Activated CD4-positive, alpha-beta T cell treated with anti-CD3 and anti-CD28 coated beads, Interleukin-2, amount 50 U/mL, for 48 hours (primary cell): ENCODE data around the gene SCGB1D1.
"Not testable (repeated sequence)": the region's sequence is repeated elsewhere in the genome, so short reads cannot be mapped to it uniquely, and the experiment has no call there.

Source experiments
- DNase-seq, 2 experiments: peaks; one replicate each; pipeline ENCODE4 v3.0.0-alpha.2; 2020

SCGB1D1 gene

DNA sequence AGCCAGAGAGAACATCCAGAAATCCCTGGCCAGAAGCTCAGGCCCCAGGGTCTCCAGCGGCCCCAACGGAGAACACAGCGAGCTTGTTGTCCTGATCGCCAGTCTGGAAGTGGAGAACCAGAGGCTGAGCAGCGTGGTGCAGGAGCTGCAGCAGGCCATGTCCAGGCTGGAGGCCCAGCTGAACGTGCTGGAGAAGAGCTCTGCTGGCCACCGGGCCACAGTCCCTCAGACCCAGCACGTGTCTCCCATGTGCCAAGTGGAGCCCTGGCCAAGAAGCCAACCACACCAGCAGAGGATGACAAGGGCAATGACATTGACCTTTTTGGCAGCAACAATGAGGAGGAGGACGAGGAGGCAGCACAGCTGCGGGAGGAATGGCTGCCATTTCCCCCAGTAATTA lies 20.6 kb upstream of the SCGB1D1 start:
- no peak for DNase-seq

DNA sequence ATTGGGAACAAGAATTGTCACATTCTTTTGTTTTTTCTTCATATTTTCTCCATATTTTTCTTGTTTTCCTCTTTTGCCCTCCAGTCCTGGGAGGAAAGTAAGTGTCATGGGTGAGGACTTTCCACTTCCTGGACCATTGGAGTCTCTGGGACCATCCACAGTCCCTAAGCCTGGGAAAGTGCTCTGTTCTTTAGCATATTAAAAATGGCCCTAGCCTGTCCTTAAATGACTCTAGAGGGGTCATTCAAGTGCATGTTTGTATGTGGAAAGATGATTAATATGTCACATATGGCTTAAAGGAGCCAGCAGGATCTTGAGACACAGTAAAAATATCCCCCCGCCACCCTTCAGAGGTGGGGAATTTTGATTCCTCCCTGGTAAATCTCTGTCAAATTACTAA lies 20.1 kb upstream of the SCGB1D1 start:
- DNase-seq, result no peak

DNA sequence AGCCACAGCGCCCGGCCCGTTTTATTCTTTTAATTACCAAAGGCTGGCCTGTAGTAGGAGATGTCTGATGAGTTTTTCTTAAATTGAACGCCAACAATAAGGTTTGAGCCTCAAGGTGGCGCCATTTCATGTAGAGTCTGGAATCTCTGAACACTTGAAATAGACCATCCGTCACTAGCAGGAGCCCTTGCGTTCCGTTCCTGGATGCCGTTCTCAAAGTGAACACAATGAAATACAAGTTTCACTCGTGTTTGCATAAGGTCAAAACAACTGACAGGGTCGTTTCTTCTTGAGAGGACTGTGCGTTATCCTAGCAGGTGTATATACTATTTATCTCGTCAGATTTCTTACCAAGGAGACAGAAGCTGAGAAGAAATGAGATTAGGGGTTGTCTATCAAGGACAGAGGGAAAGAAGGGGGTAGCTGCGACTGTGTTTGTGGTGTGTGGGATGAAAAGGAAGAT lies 18.7 kb upstream of the SCGB1D1 start:
- peak; percentile 80 to 85 for DNase-seq

DNA sequence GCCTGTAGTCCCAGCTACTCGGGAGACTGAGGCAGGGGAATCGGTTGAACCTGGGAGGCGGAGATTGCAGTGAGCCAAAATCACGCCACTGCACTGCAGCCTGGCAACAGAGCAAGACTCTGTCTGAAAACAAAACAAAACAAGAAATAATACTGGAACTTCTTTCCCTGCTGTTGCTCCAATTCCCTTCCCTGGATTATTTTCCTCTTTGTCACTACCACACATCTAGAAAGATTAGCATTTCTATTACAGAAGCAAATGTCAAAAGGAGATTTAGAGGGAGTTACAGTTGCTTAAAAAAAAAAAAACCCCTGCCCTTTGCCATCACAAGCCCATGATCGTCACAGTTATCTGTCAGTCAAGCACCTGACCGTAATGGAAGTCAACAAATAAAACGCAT lies 17.7 kb upstream of the SCGB1D1 start:
- DNase-seq, result no peak

DNA sequence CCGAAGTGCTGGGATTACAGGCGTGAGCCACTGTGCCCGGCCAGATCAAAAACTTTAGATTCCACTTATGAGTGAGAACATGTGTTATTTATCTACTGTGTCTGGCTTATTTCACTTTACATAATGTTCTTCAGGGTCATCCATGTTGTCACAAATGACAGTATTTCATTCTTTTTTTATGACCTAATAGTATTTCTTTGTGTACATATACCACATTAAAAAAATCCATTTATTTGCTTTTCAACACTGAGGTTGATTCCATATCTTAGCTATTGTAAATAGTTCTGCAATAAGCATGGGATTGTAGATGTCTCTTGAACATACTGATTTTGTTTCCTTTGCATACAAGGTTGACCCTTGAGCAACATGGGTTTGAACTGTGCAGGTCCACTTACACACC lies 13.2 kb upstream of the SCGB1D1 start:
- no peak for DNase-seq

DNA sequence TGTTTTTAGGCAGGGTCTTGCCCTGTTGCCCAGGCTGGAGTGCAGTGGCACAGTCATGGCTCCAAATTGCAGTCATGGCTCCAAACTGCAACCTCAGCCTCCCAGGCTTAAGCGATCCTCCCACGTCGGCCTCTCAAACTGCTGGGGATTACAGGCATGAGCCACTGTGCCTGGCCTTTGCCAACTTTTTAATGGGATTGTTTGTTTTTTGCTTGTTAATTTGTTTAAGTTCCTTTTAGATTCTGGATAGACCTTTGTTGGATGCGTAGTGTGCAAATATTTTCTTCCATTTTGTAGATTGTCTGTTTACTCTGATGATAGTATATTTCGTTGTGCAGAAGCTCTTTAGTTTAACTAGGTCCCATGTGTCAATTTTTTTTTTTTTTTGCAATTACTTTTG lies 10.0 kb upstream of the SCGB1D1 start:
- DNase-seq, result no peak

DNA sequence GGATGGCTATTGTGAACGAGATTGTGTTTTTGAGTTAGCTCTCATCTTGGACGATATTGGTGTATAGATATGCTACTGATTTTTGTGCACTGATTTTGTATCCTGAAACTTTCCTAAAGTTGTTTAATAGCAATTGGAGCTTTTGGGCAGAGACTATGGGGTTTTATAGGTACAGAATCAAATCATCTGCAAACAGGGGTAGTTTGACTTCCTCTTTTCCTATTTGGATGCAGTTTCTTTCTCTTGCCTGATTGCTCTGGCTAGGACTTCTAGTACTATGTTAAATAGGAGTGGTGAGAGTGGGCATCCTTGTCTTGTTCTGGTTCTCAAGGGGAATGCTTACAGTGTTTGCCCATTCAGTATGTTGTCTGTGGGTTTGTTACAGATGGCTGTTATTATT lies 8.9 kb upstream of the SCGB1D1 start:
- DNase-seq, result no peak

DNA sequence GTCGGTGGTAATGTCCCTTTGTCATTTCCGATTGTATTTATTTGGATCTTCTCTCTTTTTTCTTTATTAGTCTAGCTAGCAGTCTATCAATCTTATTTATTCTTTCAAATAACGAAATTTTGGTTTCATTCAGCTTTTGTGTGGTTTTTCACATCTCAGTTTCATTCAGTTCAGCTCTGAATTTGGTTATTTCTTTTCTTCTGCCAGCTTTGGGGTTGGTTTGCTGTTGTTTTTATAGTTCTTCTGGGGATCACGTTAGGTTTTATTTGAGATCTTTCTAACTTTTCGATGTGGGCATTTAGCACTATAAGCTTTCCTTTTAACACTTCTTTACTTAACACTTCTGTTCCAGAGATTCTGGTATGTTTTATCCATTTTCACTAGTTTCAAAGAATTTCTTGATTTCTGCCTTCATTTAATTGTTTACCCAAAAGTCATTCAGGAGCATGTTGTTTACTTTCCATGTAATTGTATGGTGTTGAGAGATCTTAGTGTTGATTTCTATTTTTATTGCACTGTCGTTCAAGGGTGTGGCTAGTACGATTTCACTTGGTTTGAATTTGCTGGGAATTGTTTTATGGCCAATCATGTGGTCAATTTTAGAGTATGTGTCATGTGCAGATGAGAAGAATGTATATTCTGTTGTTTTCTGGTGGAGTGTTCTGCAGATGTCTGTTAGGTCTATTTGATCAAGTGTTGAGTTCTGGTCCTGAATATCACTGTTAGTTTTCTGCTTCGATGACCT lies 7.7 kb upstream of the SCGB1D1 start:
- DNase-seq, result no peak

DNA sequence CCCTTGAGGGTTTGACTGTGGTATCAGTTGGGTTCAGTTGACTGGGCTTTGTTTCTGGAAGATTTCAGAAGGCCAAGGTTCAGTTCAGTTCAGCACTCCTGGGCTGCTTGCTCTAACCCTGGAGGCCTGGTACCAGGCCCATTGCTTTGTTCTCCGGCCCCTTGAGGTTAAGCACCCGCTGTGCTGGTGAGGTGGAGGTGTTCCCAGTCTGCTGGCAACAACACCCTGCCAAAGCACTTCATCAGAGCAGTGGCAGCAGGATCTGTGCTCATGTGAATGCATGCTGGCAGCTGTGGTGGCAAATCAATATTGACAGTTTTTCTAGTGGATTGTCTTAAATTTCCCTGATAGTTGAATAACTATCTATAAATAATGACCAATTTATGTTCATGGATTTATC lies 3.8 kb upstream of the SCGB1D1 start:
- DNase-seq, result no peak

DNA sequence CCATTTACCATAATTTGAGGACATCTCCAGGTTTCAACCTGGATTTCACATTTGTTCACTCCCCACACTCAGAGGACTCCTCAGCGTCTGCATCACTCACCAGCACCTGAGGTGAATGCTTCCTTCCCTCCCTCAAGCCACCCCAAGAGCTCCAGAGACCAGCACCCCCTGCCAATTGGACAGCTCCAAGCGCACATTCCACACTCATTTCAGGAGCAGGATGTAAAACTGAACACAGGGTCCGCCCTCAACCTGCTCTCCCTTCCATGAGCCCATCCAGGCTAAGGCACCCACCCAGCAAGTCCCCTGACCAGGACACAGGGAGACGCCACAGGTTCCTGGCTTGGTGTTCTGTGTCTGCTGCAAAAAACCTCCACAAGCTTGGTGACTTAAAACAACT lies 3.9 kb downstream of the SCGB1D1 start:
- no peak for DNase-seq

DNA sequence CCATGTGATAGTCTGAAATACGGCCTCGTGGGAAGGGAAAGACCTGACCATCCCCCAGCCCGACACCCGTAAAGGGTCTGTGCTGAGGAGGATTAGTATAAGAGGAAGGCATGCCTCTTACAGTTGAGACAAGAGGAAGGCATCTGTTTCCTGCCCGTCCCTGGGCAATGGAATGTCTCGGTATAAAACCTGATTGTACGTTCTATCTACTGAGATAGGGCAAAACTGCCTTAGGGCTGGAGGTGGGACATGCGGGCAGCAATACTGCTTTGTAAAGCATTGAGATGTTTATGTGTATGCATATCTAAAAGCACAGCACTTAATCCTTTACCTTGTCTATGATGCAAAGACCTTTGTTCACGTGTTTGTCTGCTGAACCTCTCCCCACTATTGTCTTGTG lies 5.0 kb downstream of the SCGB1D1 start:
- not testable (repeated sequence) for DNase-seq

DNA sequence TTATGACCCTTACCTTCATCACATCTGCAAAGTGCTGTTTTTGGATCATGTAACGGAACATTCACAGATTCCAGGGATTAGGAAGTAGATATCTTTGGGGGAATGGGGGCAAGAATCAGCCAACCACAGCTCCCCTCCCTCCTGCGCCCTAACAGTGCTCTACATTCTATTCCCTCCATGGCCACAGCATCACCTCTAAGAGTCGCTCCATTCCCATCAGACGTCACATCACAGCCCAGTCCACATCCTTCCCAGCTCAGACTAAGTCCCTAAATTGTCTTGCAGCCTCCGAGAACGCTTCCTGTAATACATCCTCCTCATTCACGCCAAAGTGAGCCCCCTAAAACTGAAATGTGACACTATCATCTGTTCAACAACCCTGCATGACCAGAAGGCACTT lies 5.9 kb downstream of the SCGB1D1 start:
- no peak for DNase-seq

DNA sequence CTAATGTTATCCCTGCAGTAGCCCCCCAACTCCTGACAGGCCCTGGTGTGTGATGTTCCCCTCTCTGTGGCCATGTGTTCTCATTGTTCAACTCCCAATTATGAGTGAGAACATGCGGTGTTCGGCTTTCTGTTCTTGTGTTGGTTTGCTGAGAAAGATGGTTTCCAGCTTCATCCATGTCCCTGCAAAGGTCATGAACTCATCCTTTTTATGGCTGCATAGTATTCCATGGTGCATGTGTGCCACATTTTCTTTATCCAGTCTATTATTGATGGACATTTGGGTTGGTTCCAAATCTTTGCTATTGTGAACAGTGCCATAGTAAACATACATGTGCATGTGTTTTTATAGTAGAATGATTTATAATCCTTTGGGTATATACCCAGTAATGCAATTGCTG lies 7.4 kb downstream of the SCGB1D1 start:
- not testable (repeated sequence) for DNase-seq

DNA sequence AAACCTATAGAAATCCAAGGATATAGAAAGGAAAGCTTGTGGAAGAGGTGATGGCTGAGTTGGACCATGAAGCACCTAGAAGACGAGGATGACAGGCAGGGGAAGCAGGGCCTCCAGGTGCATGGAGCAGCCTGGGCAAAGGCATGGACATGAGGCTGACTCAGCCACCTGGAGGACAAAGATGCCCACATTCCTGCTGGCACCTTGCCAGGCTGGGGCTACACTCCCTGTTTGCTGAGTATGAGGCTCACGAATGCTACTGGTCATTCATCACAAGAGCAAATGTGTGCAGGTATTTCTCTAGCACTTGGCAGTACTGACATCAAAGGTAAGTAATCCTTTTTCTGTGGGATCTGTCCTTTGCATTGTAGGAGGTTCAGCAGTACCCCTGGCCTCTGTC lies 11.4 kb downstream of the SCGB1D1 start:
- no peak for DNase-seq

DNA sequence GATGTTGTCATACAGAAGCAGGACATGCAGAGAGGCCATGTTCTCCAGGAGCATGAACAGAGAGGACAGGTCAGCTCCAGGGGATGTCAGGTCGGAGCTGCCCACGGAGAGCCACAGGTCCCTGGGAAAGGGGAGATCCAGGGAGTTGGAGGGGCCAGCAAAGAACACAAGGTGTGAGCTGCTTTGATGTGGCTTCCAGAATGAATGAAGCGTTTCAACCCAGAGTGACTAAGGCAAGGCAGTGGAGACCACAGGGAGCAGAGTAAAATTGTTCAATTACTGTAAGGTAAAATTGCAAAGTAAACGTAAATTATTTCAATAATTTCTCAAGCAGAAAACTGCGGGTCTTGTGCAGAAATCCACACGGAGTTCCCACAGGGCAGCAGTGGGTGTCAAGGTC lies 12.9 kb downstream of the SCGB1D1 start:
- DNase-seq, result no peak

DNA sequence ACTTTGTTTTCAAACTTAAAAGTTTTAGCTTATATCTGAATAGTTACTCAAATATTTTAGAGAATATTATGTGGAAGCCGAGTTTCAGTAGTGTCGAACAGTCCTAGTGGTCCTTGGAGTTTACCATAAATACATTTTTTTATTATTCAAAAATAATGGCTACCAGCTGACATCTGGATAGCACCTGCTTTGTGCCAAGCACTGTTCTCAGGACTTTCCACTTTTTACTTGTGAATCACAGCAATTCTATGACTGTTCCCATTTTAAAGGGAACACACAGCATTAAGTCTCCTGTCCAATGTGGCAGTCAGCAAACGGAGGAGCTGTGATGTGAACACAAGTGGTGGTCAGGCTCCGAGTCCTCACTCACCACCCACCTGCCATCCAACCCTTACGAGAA lies 14.4 kb downstream of the SCGB1D1 start:
- no peak for DNase-seq

DNA sequence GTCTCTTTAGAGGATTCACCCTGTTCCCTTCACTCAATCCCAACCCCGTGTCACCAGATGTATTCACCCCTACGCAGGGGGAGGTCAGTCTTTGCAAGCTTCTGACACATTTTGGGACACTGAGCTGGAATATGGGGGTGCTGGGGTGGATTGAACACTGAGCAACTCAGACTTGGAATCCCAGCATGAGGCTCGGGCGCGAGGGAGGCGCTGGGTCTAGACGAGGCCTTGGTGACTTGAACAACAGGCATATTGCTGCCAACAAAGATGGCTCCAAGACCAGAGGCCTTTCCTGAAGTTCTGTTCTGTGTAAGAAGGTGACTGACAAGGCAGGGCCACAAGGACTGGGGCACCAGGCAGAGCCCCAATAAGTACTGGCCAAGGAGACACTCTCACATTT lies 15.4 kb downstream of the SCGB1D1 start:
- DNase-seq, result no peak

DNA sequence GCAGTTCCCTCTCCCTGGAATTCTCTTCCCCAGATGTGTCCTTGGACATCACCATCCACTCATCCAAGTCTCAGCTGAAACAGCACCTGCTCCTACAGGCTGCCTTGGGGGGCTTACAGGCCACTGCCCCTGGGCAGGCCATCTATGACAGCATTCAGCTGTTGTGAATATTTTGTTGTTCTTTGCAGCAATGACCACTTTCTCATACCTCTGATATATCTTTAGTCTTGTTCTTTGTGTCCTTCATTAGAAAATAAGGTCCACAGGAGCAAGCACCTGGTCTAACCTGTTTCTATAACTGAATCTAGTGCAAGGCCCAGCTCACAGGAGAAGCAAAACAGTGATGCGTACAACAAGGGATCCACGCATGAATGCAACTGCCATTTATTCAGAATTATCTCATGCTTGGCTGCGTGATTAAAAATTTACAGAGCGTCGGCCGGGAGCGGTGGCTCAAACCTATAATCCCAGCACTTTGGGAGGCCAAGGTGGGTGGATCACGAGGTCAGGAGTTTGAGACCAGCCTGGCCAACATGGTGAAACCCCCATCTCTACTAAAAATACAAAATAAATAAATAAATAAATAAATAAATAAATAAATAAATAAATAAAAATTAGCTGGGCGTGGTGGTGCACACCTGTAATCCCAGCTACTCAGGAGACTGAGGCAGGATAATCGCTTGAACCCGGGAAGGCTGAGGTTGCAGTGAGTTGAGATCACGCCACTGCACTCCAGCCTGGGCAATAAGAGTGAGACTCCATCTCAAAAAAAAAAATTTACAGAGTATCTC lies 16.5 kb downstream of the SCGB1D1 start:
- DNase-seq, result not testable (repeated sequence)

DNA sequence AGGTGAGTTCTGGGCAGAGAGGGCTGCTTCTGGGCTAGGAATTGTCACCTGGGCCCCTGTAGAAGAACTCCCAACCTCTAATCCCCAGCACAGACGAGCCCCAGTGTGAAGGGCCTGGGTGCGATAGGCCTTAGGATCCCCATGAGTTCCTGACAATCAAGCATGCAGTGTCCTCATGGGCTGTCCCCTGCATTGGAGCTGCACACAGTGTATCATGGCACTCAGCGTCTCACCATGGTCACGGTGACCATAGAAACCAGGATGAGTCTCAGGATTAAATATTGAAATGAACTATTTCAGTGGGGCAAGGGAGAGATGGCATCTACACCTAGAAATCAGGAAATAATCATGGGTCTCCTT lies 18.7 kb downstream of the SCGB1D1 start:
- DNase-seq, result no peak

DNA sequence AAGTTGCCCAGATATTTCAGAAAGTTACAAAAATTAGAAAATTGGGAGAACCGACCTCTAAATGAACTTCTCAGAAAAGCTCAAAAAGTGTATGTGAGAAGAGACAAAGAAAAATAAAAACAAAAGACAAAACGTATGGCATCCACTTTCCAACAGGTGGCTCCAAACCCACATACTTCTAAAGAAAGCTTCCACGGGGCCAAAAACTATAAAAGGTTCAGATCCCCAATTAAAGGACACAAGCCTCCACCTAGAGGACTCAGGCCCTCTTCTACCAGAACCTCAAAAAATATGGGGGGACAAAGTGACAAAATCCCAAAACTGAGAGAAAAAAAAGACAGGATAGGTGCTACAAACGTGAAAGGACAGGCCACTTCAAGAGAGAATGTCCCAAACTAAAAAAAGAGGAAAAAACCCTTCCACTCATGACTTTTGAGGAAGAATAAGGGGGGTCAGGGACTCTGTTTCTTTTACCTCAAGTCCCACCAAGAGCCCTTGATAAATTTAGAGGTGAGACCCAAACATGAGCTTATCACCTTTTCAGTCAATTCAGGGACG lies 27.3 kb downstream of the SCGB1D1 start:
- DNase-seq, result no peak

DNA sequence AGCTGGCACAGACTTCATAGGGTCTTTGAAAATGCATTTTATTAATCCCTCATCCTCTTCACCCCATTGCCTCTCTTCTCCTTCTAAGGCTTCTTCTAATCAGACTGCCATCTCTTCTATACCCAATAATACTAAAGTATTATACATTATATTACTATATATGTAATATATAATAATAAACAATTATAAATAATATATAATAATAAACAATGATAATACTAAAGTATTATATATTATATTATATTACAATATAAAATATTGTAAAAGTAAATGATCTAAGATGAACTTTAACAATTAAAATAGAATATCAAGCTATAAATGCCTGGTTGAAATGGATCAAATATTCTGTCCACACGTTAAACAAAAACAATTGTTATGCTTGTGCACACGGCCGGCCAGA lies 31.5 kb downstream of the SCGB1D1 start:
- DNase-seq, result no peak

DNA sequence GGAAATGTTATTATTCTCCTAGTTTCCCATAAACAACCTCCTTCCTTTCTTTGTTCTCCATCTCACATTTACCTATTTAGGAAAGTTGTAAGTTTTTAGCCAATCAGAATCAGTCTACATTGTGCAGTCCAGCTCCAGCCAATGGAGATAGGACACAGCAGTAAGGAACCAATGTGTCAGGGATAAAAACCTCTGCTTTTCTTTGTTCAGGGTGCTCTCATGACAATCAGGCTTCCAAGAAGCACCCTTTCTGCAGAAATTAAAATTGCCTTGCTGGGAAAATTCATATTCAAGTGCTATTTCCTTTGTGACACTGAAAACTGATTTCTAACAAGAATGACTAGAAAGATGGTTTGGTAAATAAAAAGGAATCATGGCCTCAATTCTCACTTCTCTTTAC lies 33.1 kb downstream of the SCGB1D1 start:
- no peak for DNase-seq

DNA sequence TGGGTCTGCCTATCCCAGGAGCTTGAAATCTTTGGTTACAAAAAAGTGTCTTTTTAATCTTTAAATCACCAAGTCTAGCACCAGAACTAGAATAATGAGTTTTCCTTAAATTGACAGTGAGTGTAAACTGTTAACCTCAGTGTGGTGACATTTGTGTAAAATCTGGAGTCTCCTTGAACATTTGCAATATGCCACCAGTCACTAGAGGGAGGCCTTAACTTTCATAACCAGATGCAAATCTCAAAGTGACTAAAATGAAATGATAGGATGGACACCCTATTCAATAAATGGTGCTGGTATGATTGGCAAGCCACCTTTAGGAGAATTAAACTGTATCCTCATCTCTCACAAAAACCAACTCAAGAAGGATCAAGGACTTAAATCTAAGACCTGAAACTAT lies 43.7 kb downstream of the SCGB1D1 start:
- no peak for DNase-seq

DNA sequence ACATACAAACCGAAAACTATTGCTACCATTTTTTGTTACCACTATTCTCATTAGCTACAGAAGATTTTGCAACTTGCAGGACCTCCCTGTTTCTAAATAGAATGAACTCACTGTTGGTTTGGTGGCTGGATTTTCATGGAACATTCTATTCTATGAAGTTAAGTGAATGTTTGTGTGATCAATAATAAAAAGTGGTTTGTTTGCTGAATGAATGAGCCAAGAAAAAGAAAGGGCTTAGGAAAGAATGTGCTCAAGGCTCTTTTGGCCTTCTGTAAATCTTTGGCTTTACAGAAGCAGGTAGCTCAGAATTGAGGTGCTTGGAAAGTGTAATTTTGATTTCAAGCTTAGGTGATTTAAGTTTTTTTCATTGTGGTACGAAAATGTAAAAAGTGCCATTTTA lies 46.2 kb downstream of the SCGB1D1 start:
- DNase-seq, result no peak
